Stimulated activated CD8-positive, alpha-beta memory T cell treated with anti-CD3 and anti-CD28 coated beads, Interleukin-12 subunit alpha, Interleukin-12 subunit beta, amount 100 ng/mL, for 1 hour (primary cell): Measurements from ENCODE around the gene CACNA1G.

Source experiments
- DNase-seq: peaks from one replicate; pipeline ENCODE4 v3.0.0-alpha.2; 2020; ENCODE audit warnings: low read depth

The CACNA1G gene

GRCh38 chr17:50548831-50549230 lies 11.7 kb upstream of the CACNA1G start:
- no peak for DNase-seq

- no peak for DNase-seq
These were observed 11.1 kb upstream of the CACNA1G start for GRCh38 chr17:50549256-50549941.

DNA sequence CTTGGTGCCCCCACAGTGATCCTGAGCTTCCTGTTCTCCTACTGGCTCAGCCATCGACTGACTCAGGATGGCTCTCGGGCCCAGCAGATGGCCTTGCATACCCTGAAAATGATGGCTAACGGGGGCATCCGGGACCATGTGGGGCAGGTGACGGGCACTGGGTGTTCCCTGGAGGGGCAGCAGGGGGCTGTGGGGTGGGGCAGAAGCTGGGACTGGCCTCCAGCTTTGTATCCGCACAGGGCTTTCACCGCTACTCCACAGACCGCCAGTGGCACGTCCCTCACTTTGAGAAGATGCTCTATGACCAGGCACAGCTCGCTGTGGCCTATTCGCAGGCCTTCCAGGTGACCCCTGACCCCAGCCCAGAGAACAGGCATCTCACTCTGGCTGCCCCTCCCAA lies 10.5 kb upstream of the CACNA1G start:
- DNase-seq, result no peak

DNA sequence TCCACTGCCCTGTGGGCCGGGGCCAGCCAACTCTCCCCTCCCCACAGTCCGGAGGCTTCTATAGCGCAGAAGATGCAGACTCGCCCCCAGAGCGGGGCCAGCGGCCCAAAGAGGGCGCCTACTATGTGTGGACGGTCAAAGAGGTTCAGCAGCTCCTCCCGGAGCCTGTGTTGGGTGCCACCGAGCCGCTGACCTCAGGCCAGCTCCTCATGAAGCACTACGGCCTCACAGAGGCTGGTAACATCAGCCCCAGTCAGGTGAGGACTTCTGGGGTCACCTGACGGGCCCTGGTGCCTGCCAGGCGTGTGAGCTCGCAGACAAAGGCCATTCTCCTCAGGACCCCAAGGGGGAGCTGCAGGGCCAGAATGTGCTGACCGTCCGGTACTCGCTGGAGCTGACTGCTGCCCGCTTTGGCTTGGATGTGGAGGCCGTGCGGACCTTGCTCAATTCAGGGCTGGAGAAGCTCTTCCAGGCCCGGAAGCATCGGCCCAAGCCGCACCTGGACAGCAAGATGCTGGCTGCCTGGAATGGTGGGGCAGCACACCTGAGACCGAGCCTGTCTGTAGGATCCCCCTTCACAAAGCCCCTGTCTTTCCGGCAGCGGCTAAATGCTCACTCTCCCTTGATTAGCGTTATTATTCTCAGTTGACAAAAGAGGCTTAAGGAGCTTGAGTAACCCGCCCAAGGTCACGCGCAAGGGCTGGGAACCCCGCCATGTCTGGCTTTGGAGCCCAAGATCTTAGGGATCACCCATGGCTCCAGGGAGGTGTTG lies 9.7 kb upstream of the CACNA1G start:
- DNase-seq, result no peak

DNA sequence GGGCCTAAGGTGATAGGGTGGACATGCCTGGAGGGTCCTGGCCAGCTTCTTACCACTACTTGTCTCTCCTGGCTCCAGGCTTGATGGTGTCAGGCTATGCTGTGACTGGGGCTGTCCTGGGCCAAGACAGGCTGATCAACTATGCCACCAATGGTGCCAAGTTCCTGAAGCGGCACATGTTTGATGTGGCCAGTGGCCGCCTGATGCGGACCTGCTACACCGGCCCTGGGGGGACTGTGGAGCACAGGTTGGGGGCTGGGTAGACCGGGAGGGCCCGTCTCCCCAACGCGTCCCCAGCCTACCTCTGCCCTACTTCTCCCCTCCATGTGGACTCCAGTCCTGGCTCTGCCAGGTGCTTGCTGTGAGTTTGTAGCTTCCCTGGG lies 9.1 kb upstream of the CACNA1G start:
- DNase-seq, result no peak

DNA sequence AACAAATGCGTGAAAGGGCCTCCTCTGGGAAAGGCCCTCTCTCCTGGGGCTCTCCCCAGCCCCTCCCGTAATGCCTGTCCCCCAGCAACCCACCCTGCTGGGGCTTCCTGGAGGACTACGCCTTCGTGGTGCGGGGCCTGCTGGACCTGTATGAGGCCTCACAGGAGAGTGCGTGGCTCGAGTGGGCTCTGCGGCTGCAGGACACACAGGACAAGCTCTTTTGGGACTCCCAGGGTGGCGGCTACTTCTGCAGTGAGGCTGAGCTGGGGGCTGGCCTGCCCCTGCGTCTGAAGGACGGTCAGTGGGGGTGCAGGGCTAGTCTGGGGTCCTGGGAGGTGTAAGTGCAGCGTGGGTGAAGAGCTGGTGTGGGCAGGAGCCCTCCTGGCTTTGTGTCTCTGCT lies 8.6 kb upstream of the CACNA1G start:
- DNase-seq, result no peak

GRCh38 chr17:50554201-50554600 lies 6.3 kb upstream of the CACNA1G start:
- no peak for DNase-seq

DNA sequence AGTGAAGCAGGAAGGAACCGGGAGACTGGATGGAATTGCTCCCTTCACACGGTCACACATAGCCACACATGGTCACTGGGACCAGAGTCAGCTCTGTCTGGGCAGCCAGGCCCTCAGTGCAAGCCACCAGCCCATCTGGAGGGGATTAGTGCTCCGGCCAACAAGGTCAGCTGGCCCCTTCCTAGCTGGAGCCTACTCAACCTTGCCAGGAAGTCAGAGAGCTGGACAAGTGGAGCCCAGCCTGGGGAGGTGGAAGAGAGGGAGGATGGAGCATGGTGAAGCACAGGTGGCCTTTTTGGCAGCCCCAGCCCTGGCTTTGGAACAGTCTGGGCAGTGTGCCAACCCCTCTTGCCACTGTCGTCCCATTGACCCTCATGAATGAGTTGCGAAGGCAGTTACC lies 3.7 kb upstream of the CACNA1G start:
- no peak for DNase-seq

DNA sequence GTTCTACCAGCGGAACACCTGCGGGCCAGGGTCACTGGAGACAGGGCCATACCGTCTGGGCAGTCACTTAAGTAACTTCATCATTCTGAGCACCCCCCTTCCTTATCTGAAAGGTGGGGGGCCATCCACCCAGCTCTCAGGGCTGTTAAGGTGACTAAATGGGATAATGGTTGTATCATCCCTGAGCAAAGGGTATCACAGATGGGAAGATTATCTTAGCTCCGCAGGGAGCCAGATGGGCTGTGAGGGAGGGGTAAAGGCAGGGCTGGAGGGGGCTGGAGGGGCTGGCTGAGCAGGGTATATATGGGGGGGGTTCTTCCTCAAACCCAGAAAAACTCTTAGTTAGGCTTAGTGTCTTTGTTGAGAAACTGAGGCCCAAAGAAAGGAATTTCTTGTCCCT lies 2.9 kb upstream of the CACNA1G start:
- no peak for DNase-seq

GRCh38 chr17:50558091-50558490 lies 2.4 kb upstream of the CACNA1G start:
- DNase-seq, result no peak

- DNase-seq, result no peak
These were observed 2.0 kb upstream of the CACNA1G start for GRCh38 chr17:50558581-50558940.

GRCh38 chr17:50558941-50559614 lies 1.4 kb upstream of the CACNA1G start:
- DNase-seq, result no peak

GRCh38 chr17:50559674-50560184 lies 786 bp upstream of the CACNA1G start:
- DNase-seq, result no peak

- no peak for DNase-seq
These were observed 623 bp downstream of the CACNA1G start for GRCh38 chr17:50560931-50561745.

DNA sequence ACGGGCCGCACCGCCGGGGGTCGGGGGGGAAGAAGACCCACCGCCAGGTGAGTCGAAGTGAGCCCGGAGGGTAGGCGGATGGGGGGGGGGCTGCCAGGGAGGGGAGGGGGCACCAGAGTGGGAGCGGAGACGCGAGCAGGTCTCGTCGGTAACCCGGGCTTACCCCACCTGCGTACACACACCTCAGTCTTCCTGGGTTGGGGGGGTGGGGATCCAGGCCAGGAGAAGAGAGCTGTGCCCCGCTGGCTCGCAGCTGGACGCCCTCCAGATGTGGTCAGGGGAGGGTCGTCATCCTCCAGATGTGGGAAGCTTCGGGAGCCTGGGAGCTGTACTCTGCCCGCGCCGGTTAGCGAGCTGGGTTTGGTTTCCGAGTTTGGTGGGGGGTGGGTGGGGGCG lies 1.2 kb downstream of the CACNA1G start:
- DNase-seq, result no peak

DNA sequence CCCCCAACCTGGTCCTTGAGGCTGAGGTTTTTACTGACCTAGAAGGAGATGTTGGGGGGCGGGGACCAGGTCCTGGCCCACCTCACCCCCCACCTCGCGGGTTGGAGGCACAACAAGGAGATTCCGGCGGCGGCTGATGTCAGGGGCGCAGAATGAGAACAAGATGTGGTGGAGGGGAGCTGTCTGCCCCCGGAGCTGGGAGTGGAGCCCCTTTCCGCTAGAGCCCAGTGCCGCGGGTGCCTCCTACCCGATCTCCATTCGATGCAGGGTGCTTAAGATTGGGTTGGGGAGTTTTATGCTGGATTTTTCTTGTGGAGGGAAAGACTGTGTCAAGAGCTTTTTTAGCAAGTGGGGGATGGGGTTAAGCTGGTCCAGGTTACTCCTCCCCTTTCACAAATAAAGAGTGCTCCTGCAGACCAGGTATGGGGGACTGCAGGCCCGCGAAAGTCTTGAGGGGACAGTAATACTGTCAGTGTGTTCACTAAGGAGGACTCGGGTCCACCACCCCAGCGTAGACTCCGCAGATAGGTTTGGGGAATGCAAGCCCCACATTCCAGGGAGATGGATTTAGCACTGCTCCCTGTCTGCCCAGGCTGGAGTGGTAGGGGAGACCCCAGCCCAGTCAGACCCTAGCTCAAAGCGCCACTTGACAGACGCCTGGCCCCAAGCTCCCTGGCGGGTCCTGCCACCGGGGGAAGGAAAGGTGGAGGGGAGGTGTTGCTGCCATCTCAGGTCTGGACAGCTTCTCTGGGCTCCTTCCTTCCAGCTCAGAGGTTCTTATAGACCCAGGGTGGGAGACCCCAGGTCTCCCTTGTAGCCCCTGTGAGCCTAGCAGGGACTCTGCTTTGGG lies 2.0 kb downstream of the CACNA1G start:
- DNase-seq, result no peak

GRCh38 chr17:50563092-50563511 lies 2.6 kb downstream of the CACNA1G start:
- DNase-seq, result no peak

- no peak for DNase-seq
These were observed 4.4 kb downstream of the CACNA1G start for GRCh38 chr17:50564916-50565315.

GRCh38 chr17:50565402-50566350 lies 5.2 kb downstream of the CACNA1G start:
- no peak for DNase-seq

GRCh38 chr17:50566886-50567285 lies 6.4 kb downstream of the CACNA1G start:
- no peak for DNase-seq
